Osteocyte (in vitro differentiated cells): ENCODE measurements around the gene IGDCC3. TPM values are rescaled to one million over a fixed set of nuclear protein-coding genes. Genes with fewer than 3 reads are reported as not detected.

ENCODE experiments used
- DNase-seq: peaks from one replicate; pipeline ENCODE4 v3.0.0; 2021; ENCODE audit warnings: mixed read lengths; ENCODE audit not compliant: unreplicated experiment; ENCODE audit errors: extremely low spot score
- H3K27ac Mint-ChIP-seq: one replicate; pipeline ENCODE4 v1.8.0; 2021; ENCODE audit warnings: mild to moderate bottlenecking, mixed read lengths; ENCODE audit not compliant: unreplicated experiment
- H3K27me3 Mint-ChIP-seq: one replicate; pipeline ENCODE4 v1.8.0; 2021; ENCODE audit warnings: mixed read lengths; ENCODE audit not compliant: unreplicated experiment
- H3K36me3 Mint-ChIP-seq: one replicate; pipeline ENCODE4 v1.8.0; 2021; ENCODE audit warnings: mixed read lengths; ENCODE audit not compliant: unreplicated experiment
- H3K4me1 Mint-ChIP-seq: one replicate; pipeline ENCODE4 v1.8.0; 2021; ENCODE audit warnings: mixed read lengths; ENCODE audit not compliant: unreplicated experiment
- H3K4me3 Mint-ChIP-seq: one replicate; pipeline ENCODE4 v1.8.0; 2021; ENCODE audit warnings: mild to moderate bottlenecking, moderate library complexity, mixed read lengths; ENCODE audit not compliant: unreplicated experiment
- H3K9me3 Mint-ChIP-seq: one replicate; pipeline ENCODE4 v1.8.0; 2021; ENCODE audit warnings: mixed read lengths; ENCODE audit not compliant: unreplicated experiment
- total RNA-seq: library from RNA; stranded (reverse); gene quantifications from 2 replicates; pipeline ENCODE4 v1.2.1, GENCODE V29; 2021
- TF ChIP-seq, protein P1 (sequence below): fragments of 200-600 bp; sonication (generic); IDR thresholded peaks from 2 replicates; pipeline ENCODE4 v1.5.0; 2021; ENCODE audit warnings: antibody characterized with exemption, mild to moderate bottlenecking, moderate library complexity

Gene IGDCC3
- total RNA-seq, 1 donor from 2014 or later, result 0.48 TPM

DNA sequence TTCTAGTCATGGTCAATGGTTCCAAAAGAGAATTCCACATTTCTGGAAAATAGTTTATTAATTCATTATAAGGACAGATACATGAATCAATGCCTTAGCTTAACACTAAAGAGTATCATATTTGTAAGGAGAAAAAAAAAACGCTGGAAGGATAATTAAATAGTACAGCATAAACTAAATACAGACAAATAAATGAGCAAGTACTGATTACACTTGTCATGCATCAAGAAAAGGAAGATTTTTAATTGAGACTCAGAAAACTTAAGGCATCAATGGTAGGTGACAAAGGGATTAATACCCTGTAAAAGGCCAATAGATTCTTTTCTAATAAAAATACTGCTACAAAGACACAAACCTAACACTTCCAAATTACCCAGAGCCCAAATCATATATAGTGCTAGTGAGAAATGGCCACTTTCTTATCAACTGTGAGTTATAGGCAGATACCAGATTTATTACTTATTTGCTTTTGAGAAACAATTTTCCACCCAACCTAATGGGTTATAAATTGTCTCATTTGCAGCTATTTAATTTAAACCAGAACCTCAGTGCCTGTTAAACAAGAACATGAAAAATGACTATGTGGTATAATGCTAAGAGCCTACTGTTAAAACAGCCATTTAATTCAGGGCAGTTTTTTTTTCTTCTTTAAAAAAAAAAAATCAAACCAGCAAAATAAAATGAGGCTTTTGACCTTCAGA lies 3.8 kb upstream of the IGDCC3 start:
- TF ChIP-seq, protein P1, sequence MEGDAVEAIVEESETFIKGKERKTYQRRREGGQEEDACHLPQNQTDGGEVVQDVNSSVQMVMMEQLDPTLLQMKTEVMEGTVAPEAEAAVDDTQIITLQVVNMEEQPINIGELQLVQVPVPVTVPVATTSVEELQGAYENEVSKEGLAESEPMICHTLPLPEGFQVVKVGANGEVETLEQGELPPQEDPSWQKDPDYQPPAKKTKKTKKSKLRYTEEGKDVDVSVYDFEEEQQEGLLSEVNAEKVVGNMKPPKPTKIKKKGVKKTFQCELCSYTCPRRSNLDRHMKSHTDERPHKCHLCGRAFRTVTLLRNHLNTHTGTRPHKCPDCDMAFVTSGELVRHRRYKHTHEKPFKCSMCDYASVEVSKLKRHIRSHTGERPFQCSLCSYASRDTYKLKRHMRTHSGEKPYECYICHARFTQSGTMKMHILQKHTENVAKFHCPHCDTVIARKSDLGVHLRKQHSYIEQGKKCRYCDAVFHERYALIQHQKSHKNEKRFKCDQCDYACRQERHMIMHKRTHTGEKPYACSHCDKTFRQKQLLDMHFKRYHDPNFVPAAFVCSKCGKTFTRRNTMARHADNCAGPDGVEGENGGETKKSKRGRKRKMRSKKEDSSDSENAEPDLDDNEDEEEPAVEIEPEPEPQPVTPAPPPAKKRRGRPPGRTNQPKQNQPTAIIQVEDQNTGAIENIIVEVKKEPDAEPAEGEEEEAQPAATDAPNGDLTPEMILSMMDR, result no peak
- H3K4me1 Mint-ChIP-seq, result peaks cover 32% of the 10 kb centered on the region
- no peak overlapping the region for H3K27ac Mint-ChIP-seq
- peaks cover 8% of the 10 kb centered on the region for H3K27me3 Mint-ChIP-seq
- peaks cover 25% of the 10 kb centered on the region for H3K36me3 Mint-ChIP-seq
- DNase-seq, result no peak
- no peak overlapping the region for H3K4me3 Mint-ChIP-seq
- no peaks in the 10 kb centered on the region for H3K9me3 Mint-ChIP-seq

DNA sequence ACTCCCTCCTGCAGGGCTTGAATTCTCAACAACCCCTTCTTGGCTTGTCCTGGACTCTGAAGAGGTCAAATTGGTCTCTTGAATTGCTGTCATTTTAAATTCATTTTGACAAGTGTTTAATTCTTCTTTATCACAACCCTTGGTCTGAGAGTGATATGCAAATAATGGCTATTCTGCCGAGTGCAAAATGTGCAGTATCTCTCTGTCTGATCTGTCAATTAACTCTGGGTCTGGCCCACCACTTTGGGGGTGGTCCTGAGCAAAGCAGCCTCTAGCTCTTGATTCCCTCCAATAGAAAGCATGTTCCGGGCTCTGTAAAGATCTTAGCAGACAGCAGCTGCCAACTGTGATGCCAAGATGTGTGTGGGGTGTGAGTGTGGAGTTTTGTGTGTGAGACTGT lies 2.2 kb upstream of the IGDCC3 start:
- H3K4me3 Mint-ChIP-seq, result no peak overlapping the region

DNA sequence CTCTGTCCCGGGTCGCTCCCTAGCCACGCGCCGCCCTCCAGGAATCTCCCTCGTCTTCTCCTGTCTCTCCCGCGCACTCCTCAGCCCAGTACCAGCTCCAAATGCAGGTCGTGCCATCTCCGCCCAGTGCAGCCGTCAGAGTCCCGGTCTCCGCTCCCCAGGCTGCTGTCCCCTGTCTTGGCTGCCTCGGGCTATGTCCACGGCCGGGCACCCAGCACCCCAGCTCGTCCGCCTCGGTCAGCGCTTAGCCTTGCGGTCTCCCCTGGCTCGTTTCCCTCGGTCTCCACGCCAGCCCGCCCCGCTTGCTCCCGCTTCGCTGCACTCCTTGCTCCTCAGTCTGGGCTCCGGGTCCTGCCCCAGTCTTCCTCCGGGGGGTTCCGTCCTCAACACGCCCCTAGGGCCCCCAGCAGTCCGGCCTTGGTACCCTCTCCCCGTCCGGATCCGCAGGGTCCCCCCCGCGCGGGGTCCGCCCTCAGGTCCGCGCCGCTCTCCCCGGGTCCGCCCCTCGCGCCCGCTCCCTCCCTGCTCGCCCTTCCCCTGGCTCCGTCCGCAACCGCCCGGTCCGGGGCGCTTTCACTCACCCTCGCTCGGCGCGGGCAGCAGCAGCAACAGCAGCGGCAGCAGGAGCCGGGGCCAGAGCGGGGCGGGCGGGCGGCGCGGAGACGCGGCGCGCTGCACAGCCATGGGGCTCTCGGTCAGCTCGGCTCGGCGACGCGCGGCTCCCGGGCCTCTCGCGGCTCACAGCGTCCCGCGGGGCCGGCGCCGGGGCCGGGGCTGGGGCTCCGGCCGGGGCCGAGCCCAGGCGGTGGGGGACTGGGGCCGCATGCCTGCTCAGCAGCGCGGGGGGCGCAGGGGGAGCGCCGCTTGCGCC lies 462 bp downstream of the IGDCC3 start:
- Mint-ChIP-seq H3K27me3 (peaks cover 39% of the 10 kb centered on the region), H3K4me1 (peaks cover 26% of the 10 kb centered on the region), H3K9me3 (no peaks in the 10 kb centered on the region), H3K4me3 (peak overlapping the region; percentile 82), H3K27ac (no peak overlapping the region), H3K36me3 (peaks cover 9% of the 10 kb centered on the region)
- DNase-seq, result no peak
- TF ChIP-seq, protein P1, result no peak

More for the DNA sequence above, 2.2 kb upstream of the IGDCC3 start:
- Mint-ChIP-seq H3K4me1 (peaks cover 23% of the 10 kb centered on the region), H3K36me3 (peaks cover 25% of the 10 kb centered on the region), H3K9me3 (no peaks in the 10 kb centered on the region), H3K27ac (no peak overlapping the region), H3K27me3 (peaks cover 22% of the 10 kb centered on the region)
- TF ChIP-seq, protein P1, result no peak
- DNase-seq, result no peak

DNA sequence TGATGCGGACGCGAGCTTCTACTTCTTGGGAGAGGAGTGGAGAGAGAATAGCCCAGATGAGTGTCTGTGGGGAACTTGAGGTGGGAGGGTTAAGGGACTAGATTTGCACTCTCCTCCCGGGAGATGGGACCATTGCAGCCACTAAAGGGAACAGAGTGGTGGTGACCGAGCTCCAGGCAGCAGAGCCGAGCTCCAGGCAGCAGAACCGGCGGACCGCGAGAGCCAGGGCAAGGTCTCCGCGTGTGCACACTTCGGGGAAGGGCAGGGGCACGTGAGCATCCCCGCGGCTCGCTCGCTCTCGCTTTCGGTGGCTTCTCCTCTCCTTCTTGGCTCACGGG lies 1.1 kb downstream of the IGDCC3 start:
- Mint-ChIP-seq H3K4me1 (peaks cover 26% of the 10 kb centered on the region), H3K36me3 (peaks cover 5% of the 10 kb centered on the region), H3K27ac (no peak overlapping the region), H3K9me3 (no peaks in the 10 kb centered on the region), H3K4me3 (peak overlapping the region; percentile 82), H3K27me3 (peaks cover 39% of the 10 kb centered on the region)
- DNase-seq, result no peak
- TF ChIP-seq, protein P1, result no peak
